ENCODE data around the gene G6PC3.

The G6PC3 gene

DNA sequence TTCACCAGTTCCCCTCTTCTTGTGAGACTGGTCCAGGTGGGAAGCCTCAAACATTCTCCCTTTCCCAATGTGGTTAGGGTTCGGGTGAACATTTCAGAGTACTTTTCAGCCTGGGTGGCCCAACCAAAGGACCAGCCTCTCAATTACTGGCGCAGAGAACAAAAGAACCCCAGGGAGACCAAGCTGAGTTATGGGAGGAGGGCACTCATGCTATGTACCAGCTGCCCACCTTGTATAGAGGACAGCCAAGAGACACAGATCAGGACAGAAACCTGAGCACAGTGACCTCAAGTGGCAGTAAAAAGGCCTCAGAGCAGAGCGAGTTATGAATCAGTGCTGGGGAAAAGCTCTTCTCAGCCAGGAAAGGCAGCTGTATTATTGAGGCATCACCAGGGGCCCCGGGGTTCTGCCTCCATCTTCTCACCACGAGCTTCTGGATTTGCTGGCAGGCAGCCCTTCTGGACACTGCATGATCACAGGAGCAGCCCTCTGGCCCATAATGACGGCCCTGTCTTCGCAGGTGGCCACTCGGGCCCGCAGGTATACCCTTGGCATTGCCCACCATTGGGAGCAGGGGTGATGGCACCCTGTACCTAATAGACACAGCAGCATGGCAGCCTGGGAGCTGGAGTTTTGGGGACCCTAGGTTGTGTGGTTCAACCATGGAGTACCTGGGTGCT is 3.8 kb downstream of the G6PC3 start:
- H3K4me3 Mint-ChIP-seq, result no peak overlapping the region
- H3K27ac Mint-ChIP-seq, result peak overlapping the region; percentile 14
- no peak for DNase-seq (ENCODE audit: low spot score in 2 of 2)

DNA sequence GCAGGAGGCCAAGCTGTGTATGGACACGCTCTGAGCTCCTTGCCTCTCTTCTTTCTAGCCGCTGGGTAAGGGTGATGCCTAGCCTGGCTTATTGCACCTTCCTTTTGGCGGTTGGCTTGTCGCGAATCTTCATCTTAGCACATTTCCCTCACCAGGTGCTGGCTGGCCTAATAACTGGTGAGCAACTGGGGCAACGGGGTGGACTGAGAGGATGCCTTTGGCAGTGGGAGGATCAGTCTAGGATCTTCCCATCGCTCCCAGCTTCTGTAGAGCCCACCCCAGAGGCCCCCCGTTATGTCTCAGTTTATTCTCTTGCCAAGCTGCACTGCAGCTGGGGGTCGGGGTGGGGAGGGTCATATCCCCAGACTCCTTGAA is 4.4 kb downstream of the G6PC3 start:
- peaks cover 44% of the 10 kb centered on the region for H3K4me1 Mint-ChIP-seq
- H3K36me3 Mint-ChIP-seq, result peaks cover 35% of the 10 kb centered on the region
- peak overlapping the region; percentile 14 for H3K27ac Mint-ChIP-seq

More for the DNA sequence above, 3.8 kb downstream of the G6PC3 start:
- no peaks in the 10 kb centered on the region for H3K9me3 Mint-ChIP-seq
- ATAC-seq, result no peak
- H3K36me3 Mint-ChIP-seq, result peaks cover 30% of the 10 kb centered on the region
- H3K4me1 Mint-ChIP-seq, result peaks cover 46% of the 10 kb centered on the region

DNA sequence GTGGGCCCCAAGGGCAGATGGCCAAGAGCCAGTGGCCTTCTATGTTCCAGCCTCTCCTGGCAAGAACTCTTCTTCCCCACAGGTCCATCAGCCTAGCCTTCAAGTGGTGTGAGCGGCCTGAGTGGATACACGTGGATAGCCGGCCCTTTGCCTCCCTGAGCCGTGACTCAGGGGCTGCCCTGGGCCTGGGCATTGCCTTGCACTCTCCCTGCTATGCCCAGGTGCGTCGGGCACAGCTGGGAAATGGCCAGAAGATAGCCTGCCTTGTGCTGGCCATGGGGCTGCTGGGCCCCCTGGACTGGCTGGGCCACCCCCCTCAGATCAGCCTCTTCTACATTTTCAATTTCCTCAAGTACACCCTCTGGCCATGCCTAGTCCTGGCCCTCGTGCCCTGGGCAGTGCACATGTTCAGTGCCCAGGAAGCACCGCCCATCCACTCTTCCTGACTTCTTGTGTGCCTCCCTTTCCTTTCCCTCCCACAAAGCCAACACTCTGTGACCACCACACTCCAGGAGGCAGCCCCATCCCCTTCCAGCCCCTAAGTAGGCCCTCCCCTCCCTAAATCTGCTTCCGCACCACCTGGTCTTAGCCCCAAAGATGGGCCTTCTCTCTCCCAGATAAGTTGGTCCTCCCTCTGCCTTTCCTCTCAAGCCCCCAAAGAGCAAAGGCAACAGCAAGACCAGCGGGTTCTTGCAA is 5.2 kb downstream of the G6PC3 start:
- Mint-ChIP-seq H3K4me1 (peaks cover 42% of the 10 kb centered on the region), H3K36me3 (peaks cover 37% of the 10 kb centered on the region), H3K9me3 (no peaks in the 10 kb centered on the region), H3K4me3 (no peak overlapping the region), H3K27ac (peak overlapping the region; percentile 83)
- no peak for ATAC-seq
- no peak for DNase-seq (ENCODE audit: low spot score in 2 of 2)

More for the DNA sequence above, 4.4 kb downstream of the G6PC3 start:
- ATAC-seq, result no peak
- H3K4me3 Mint-ChIP-seq, result no peak overlapping the region
- no peak for DNase-seq (ENCODE audit: low spot score in 2 of 2)
- no peaks in the 10 kb centered on the region for H3K9me3 Mint-ChIP-seq

DNA sequence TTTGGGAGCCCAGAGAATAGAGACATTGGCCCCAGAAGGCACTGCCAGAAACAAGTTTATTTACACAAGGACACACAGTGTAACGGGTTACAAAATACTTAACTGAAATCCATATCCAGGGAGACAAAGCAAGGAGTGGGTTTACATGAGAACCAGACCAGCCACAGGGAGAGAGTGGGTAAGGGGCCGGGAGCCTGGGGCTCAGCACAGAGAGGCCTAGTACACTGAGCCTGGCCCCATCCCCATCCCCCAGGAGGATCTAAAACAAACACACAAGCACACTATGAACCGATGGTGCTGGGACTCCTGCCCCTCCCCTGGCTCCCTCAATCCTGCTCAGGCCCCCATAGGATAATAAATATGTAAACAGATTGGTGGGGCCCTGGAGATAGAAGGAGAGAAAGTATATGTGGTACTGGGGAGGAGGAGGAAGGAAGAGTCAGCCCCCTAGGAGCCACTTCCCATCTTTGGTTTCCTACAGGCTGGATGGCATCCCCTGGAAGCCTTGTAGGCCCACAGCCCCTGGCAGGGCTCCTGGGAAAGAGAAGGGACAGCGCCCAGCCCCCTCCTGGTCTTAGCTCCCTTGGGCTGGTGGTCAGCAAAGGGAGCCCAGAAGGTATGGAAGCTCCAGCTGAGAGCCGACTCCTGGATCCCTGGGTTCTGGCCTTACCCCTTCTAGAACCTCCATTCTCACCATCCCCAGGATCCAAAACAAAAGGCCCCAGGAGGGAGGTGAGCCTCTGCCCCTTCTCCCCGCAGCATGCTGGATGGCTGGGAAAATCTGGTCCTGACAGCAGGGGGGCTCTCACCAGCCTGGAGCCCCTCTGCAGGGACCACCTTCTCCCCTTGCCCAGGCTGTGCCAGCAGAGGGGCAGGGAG is 6.4 kb downstream of the G6PC3 start:
- H3K27ac Mint-ChIP-seq, result peak overlapping the region; percentile 83
- peaks cover 30% of the 10 kb centered on the region for H3K4me1 Mint-ChIP-seq
- H3K36me3 Mint-ChIP-seq, result peaks cover 46% of the 10 kb centered on the region
- H3K4me3 Mint-ChIP-seq, result no peak overlapping the region
- DNase-seq (ENCODE audit: low spot score in 2 of 2) (no peak), ATAC-seq (no peak)
- H3K9me3 Mint-ChIP-seq, result no peaks in the 10 kb centered on the region

DNA sequence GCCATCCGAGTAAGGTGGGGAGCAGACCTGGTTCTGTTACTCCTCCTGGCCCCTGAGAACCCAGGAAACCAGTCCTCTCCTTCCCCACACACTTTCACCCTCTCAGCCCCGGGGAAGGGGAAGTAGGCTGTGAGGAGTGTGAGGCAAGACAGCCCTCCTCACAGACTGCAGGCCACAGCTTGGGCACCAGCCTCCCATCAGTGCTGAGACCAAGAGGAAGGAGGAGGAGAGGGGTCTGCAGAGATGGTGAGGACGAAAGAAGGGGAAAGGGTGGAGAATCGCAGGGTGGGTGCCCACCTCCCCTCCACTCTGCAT is 7.0 kb downstream of the G6PC3 start:
- no peak for ATAC-seq
- DNase-seq (ENCODE audit: low spot score in 2 of 2), result no peak
- Mint-ChIP-seq H3K4me1 (peaks cover 32% of the 10 kb centered on the region), H3K36me3 (peaks cover 52% of the 10 kb centered on the region), H3K27ac (peak overlapping the region; percentile 83), H3K9me3 (no peaks in the 10 kb centered on the region), H3K4me3 (no peak overlapping the region)

DNA sequence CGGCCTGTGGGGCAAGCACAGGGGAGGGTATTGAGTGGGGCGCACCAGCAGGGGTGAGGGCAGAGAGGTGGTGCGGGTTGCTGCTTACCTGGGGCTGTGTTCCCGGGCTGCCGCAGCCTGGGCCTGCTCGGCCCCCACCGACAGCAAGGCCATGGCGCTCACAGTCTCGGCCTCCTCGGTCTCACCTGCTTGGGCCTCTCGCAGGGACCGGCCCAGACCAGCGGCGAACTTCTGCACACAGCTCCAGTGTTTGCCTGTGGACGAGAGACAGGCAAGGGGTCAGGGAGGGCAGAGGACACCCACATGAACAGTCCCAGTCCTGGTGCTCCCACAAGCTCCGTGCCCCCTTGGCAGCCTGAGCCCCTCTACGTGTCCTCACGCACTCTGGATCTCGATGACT is 7.9 kb downstream of the G6PC3 start:
- peaks cover 30% of the 10 kb centered on the region for H3K4me1 Mint-ChIP-seq
- no peak overlapping the region for H3K4me3 Mint-ChIP-seq
- H3K27ac Mint-ChIP-seq, result peak overlapping the region; percentile 83
- ATAC-seq, result no peak
- H3K36me3 Mint-ChIP-seq, result peaks cover 56% of the 10 kb centered on the region
- no peaks in the 10 kb centered on the region for H3K9me3 Mint-ChIP-seq
- no peak for DNase-seq (ENCODE audit: low spot score in 2 of 2)

DNA sequence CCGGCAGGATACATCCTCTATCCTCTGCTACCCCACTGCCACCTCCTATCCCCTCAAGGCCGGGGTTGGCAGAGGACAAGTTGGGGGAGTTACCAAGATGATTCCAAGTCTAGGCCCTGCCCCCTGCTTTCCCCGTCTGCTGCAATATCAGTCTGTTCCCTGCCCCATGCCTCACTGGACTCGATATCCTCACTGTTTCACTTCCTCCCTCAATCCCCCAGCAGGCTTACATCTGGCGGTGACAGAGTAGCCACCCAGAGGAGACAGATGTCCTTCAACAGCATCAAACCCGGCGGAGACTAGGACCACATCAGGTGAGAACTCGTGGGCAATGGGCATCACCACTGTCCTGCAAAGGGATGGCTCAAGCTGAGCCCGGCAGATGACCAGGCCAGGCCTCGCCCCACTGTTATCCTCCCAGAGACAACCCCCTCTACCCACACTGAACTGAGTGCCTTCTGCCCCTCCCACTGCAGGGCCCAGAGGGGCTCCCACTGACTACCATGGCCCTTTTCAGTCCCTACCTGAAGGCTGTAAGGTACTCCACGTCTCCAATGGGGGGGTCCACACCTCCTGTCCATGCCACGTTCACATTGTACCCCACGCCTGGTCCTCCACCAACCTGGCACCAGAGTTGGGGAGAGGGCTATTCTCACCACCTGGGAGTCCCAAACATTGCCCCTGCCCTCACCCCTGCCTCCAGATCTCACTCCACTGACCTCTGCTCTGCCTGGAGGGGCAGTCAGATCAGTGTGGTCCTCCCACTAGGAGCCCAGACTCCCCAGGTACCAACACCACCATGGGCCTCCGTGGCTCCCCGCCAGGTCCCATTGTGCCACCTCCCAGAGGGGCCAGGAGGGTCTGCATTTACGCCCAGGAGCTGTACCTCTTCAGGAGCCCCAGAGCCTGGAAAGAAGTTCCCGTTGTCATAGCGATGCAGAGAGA is 9.6 kb downstream of the G6PC3 start:
- ATAC-seq (no peak), DNase-seq (ENCODE audit: low spot score in 2 of 2) (no peak)
- Mint-ChIP-seq H3K27ac (peak overlapping the region; percentile 63), H3K9me3 (no peaks in the 10 kb centered on the region), H3K4me3 (no peak overlapping the region), H3K4me1 (peaks cover 22% of the 10 kb centered on the region), H3K36me3 (peaks cover 62% of the 10 kb centered on the region)

DNA sequence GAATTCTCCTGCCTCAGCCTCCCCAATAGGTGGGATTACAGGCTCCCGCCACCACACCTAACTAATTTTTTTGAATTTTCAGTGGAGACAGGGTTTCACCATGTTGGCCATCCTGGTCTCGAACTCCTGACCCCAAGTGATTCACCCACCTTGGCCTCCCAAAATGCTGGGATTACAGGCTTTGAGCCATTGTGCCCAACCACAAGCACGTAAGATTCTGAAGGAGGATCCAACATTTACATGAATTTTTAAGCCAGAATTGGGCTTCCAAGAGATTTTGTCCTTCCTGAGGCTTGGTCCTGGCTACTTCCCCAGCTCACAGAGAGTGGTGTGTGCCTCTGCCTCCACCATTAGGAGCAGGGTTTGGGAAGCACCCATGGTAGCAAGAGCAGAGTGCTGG is 11.1 kb downstream of the G6PC3 start:
- Mint-ChIP-seq H3K36me3 (peaks cover 67% of the 10 kb centered on the region), H3K4me3 (no peak overlapping the region)
- no peak for DNase-seq (ENCODE audit: low spot score in 2 of 2)

DNA sequence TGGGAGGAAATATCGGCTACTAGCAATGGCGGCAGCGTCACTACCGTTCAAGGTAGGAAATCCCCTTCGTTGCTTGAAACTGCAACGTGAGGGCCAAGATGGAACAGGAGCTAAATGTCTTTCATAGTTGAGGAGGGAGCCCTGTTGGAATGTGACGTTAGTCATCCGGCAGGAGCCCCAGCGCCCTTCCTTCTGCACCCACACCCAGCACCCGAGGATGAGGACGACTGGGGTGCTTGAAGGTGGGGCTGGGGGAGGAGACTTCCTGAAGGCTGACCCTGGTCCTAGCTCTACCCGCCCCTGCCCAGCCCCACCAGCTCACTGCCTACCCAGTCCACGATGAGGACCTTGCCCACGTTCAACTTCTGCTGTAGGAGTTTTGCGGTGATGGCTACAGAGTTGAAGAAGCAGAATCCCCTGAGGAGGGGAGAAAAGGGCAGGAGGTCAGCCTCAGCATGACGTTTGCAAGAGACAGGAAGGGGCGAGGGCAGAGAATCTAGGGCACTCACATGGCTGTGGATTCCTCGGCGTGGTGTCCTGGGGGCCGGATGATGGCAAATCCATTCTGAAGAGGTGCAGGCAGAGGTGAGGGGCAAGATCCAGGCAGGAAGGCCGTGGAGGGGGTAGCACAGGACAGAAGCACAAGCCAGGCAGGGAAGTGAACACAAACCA is 11.9 kb downstream of the G6PC3 start:
- H3K4me1 Mint-ChIP-seq, result peaks cover 30% of the 10 kb centered on the region
- H3K36me3 Mint-ChIP-seq, result peaks cover 70% of the 10 kb centered on the region
- H3K4me3 Mint-ChIP-seq, result peak overlapping the region; percentile 40
- ATAC-seq, result no peak
- H3K9me3 Mint-ChIP-seq, result no peaks in the 10 kb centered on the region
- DNase-seq (ENCODE audit: low spot score in 2 of 2), result no peak
- H3K27ac Mint-ChIP-seq, result peak overlapping the region; percentile 88

More for the DNA sequence above, 11.1 kb downstream of the G6PC3 start:
- no peak for ATAC-seq
- H3K4me1 Mint-ChIP-seq, result peaks cover 23% of the 10 kb centered on the region
- no peaks in the 10 kb centered on the region for H3K9me3 Mint-ChIP-seq
- peak overlapping the region; percentile 88 for H3K27ac Mint-ChIP-seq

DNA sequence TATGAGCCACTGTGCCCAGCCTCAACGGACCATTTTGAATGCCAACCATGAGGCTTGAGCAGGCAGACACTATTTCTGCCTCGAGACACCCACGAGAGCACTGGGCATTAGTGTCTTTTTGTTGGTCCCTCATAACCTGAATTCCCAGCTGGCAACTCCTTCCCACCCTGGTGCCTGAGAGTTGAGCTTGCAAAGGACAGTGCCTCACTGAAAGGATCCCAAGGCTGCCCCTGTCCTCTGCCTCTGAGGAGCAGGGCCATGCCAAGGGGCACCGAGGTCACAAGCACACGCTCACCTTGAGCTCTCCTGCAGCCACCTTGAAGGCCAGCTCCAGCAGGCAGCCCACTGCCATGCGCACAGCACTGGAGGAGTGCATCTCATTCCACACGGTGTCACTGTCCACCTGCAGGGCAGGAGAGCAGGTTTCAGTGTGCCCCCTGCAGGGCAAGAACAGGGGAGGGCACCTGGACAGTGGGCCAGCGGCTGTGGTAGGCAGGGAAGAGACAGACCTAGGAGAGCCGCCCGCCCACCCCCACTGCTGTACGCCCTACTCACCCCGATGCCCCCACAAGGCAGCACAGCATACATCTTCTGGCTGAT is 12.8 kb downstream of the G6PC3 start:
- DNase-seq (ENCODE audit: low spot score in 2 of 2), result no peak
- Mint-ChIP-seq H3K4me3 (no peak overlapping the region), H3K36me3 (peaks cover 69% of the 10 kb centered on the region), H3K27ac (peak overlapping the region; percentile 88), H3K4me1 (peaks cover 39% of the 10 kb centered on the region), H3K9me3 (no peaks in the 10 kb centered on the region)
- ATAC-seq, result no peak

DNA sequence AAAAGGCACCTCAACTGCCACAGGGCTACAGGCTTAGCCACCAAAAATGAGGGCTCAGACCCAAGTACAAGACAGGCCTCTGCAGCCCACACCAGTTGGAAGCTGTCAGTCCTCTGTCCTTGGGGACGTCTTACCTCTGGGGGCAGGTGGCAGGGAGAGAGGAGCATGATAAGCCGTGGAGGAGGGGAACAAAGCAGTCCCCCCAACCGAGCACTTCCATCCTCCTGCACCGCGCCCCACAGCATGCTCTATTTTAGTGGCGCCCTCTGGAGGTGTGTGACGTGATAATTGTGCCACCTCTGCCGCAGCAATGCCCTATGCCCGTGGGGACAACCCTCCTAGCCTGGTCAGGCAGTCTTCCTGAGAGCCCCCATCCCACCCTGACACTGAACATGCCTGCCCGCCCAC is 13.6 kb downstream of the G6PC3 start:
- Mint-ChIP-seq H3K9me3 (no peaks in the 10 kb centered on the region), H3K4me1 (peaks cover 45% of the 10 kb centered on the region)
- no peak for DNase-seq (ENCODE audit: low spot score in 2 of 2)

DNA sequence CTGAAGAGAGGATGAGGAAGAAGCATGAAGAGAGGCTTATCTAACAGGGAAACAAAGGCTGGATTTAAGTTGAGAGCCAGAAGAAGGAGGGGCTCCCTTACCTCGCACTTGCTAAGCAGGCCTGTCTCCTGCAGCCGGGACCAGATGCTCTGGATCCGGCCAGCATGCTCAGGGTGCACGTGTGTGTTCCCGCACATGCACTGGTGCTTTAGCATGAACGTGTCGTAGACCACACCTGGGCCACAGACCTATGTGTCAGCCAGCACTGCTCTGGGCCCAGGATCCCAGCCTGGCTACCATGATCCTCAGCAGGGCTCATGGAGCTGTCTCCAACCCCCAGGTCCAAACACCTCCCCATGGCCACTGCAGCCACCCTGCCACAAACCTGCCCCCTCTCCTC is 14.4 kb downstream of the G6PC3 start:
- Mint-ChIP-seq H3K27ac (peak overlapping the region; percentile 68), H3K9me3 (no peaks in the 10 kb centered on the region), H3K4me1 (peaks cover 45% of the 10 kb centered on the region), H3K36me3 (peaks cover 63% of the 10 kb centered on the region), H3K4me3 (no peak overlapping the region)
- ATAC-seq (no peak), DNase-seq (ENCODE audit: low spot score in 2 of 2) (no peak)

More for the DNA sequence above, 13.6 kb downstream of the G6PC3 start:
- no peak overlapping the region for H3K4me3 Mint-ChIP-seq
- no peak for ATAC-seq
- H3K36me3 Mint-ChIP-seq, result peaks cover 71% of the 10 kb centered on the region
- no peak overlapping the region for H3K27ac Mint-ChIP-seq

DNA sequence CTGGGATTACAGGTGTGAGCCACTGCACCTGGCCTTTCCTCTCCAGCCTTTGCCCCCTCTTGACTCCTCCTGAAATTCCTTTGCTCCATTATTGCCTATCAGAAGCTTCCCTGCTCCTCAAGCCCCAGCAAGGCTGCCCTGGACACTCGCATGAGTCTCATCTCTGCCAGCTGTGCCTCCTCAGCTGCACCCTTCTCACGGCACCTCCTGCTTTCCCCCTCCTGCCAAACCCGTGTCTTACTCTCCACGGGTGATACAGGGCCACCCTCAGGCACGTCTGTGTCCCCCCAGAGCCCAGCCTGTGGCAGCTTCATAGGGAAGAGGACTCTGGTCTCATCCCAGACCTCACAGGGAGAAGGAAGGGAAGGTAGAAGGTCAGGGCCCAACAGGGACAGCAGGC is 15.4 kb downstream of the G6PC3 start:
- Mint-ChIP-seq H3K4me1 (peaks cover 40% of the 10 kb centered on the region), H3K9me3 (no peaks in the 10 kb centered on the region), H3K36me3 (peaks cover 54% of the 10 kb centered on the region), H3K27ac (peak overlapping the region; percentile 92), H3K4me3 (no peak overlapping the region)
- ATAC-seq (no peak), DNase-seq (ENCODE audit: low spot score in 2 of 2) (no peak)

Data from stimulated activated effector memory CD8-positive, alpha-beta T cell treated with anti-CD3 and anti-CD28 coated beads, Interleukin-12 subunit alpha, Interleukin-12 subunit beta, amount 100 ng/mL, for 72 hours (primary cell).